Measurements from ENCODE around the gene SMIM32. TPM values are rescaled to one million over a fixed set of nuclear protein-coding genes. Genes with fewer than 3 reads are reported as not detected.

Gene SMIM32
- total and polyA plus RNA-seq, 9 of the 15 experiments (the other 6 are each of a cell fraction or from before 2014, with no cell fraction given) = not detected

DNA sequence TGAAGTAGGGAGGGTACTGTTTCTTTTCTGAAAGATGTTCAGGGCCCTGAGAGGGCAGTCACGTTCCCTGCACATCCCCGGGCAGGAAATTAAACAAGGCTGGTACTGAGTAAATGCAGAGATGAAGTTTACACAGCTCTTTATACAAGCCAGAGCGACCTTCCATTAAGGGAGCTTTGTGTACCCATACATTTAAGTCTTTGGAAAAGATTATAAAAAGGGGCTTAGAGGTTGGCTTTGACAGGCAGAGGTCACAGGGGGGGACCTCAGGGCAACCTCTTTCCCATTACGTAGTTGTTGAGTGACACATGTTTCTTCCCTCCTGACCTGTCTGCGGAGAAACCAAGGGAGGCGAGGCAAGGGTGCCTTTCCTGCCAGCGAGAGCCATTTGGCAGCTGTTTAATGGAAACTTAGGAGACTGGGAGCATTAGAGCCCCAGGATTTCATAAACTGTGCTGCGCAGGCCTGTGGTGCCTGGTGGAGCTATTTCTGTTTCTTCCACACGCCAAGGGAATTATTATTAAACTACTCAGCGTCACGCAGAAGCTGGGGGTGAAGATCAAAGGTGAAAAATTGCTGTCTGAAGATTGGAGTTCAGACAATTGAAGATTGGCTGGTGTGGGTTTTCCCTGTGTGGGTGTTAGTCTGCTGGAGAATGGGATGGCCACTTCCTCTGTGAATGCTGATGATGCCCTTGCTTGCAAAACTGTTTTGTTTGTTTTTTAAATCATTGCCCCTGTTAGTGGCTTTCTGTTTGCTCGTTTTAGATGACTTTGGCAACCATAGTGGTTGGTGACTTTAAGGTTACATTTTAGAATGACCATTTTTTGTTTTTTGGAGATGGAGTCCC lies 3.2 kb upstream of the SMIM32 start:
- intact Hi-C loops (cut with micrococcal nuclease) = no loop called here
- DNase-seq (ENCODE audit: extremely low read depth in 1 of 4, low spot score in 3 of 4) = no peak
- ChIA-PET POLR2A (interaction anchor here (0.7 to 1.7 kb wide), 4 partner anchors 10 to 1797 kb away, joined by 3 to 7 read pairs (median 4); no protein-coding TSS in a partner anchor), CTCF (ENCODE audit: low intra/inter-chr PET ratio) (no interaction called here)
- Histone ChIP-seq H2AFZ (ENCODE audit: low read depth, low read length) (no peak overlapping the region), H3K36me3 (ENCODE audit: control insufficient read depth, insufficient read depth, low read length) (no peaks in the 10 kb centered on the region), H3K4me3 (no peak overlapping the region), H3K9me1 (ENCODE audit: control insufficient read depth, insufficient read depth, low read length) (no peaks in the 10 kb centered on the region), H3K9ac (ENCODE audit: insufficient read depth in 1 of 2, low read depth in 2 of 2, low read length in 2 of 2) (no peak overlapping the region), H3K27ac (ENCODE audit: extremely low read depth, low read depth, low read length) (no peak overlapping the region), H4K20me1 (replicated peaks; ENCODE audit: control insufficient read depth, insufficient read depth, low read length) (0 out of 2 replicates have a peak, but pooled peaks cover 3% of the 10 kb centered on the region), H3K79me2 (ENCODE audit: control insufficient read depth, insufficient read depth, low read length) (no peaks in the 10 kb centered on the region), H3K9me3 (replicated peaks; ENCODE audit: control insufficient read depth, insufficient read depth, low read depth, low read length) (no peaks in the 10 kb centered on the region), H3K27me3 (ENCODE audit: control insufficient read depth in 2 of 2, insufficient read depth in 2 of 2, low read length in 2 of 2) (peaks cover 0 to 57% of the 10 kb centered on the region in 2 experiments), H3K4me1 (replicated peaks in 1 of 2; ENCODE audit: control insufficient read depth in 2 of 2, insufficient read depth in 2 of 2, low read length in 2 of 2) (peaks cover 0 to 14% of the 10 kb centered on the region in 2 experiments; a peak in 2 of 5 replicates), H3K4me2 (ENCODE audit: insufficient read depth, low read length) (no peak overlapping the region)
- WGBS (ENCODE audit: insufficient coverage, low coverage, missing lambda C conversion rate) = 4% methylated on average over 12 of the region's 12 CpGs
- no peak for ATAC-seq
- no peak for TF ChIP-seq ZNF668 (CRISPR knock-in tag; IDR thresholded peaks at IDR 0.05)
- TF ChIP-seq, protein P1, sequence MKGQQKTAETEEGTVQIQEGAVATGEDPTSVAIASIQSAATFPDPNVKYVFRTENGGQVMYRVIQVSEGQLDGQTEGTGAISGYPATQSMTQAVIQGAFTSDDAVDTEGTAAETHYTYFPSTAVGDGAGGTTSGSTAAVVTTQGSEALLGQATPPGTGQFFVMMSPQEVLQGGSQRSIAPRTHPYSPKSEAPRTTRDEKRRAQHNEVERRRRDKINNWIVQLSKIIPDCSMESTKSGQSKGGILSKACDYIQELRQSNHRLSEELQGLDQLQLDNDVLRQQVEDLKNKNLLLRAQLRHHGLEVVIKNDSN (CRISPR knock-in tag; IDR thresholded peaks at IDR 0.05) = no peak
- TF ChIP-seq, protein P2, sequence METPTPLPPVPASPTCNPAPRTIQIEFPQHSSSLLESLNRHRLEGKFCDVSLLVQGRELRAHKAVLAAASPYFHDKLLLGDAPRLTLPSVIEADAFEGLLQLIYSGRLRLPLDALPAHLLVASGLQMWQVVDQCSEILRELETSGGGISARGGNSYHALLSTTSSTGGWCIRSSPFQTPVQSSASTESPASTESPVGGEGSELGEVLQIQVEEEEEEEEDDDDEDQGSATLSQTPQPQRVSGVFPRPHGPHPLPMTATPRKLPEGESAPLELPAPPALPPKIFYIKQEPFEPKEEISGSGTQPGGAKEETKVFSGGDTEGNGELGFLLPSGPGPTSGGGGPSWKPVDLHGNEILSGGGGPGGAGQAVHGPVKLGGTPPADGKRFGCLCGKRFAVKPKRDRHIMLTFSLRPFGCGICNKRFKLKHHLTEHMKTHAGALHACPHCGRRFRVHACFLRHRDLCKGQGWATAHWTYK (CRISPR knock-in tag; IDR thresholded peaks at IDR 0.05) = no peak
- TF ChIP-seq XRCC5 (IDR thresholded peaks at IDR 0.05; ENCODE audit: low read depth, low read length) = no peak
- no peak for TF ChIP-seq NCOA6 (IDR thresholded peaks at IDR 0.05)
- TF ChIP-seq CREBBP (IDR thresholded peaks at IDR 0.05; ENCODE audit: low read depth, low read length) = no peak
- TF ChIP-seq, protein P3, sequence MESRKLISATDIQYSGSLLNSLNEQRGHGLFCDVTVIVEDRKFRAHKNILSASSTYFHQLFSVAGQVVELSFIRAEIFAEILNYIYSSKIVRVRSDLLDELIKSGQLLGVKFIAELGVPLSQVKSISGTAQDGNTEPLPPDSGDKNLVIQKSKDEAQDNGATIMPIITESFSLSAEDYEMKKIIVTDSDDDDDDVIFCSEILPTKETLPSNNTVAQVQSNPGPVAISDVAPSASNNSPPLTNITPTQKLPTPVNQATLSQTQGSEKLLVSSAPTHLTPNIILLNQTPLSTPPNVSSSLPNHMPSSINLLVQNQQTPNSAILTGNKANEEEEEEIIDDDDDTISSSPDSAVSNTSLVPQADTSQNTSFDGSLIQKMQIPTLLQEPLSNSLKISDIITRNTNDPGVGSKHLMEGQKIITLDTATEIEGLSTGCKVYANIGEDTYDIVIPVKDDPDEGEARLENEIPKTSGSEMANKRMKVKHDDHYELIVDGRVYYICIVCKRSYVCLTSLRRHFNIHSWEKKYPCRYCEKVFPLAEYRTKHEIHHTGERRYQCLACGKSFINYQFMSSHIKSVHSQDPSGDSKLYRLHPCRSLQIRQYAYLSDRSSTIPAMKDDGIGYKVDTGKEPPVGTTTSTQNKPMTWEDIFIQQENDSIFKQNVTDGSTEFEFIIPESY (CRISPR knock-in tag; IDR thresholded peaks at IDR 0.05) = no peak
- TF ChIP-seq SMARCA5 (IDR thresholded peaks at IDR 0.05) = no peak
- TF ChIP-seq CBFA2T3 (IDR thresholded peaks at IDR 0.05) = no peak
- no peak for TF ChIP-seq RFX7 (CRISPR knock-in tag; IDR thresholded peaks at IDR 0.05)
- no peak for TF ChIP-seq MCM5 (IDR thresholded peaks at IDR 0.05; ENCODE audit: low read depth)
- TF ChIP-seq ELF2 (CRISPR knock-in tag; IDR thresholded peaks at IDR 0.05) = no peak
- TF ChIP-seq SMAD1 (IDR thresholded peaks at IDR 0.05; ENCODE audit: low read depth, low read length, partially characterized antibody) = no peak
- no peak for TF ChIP-seq NFATC3 (IDR thresholded peaks at IDR 0.05)
- TF ChIP-seq RNF2 (IDR thresholded peaks at IDR 0.05) = no peak
- no peak for TF ChIP-seq FOSL1 (tag; conservative IDR thresholded peaks at IDR 0.05)
- TF ChIP-seq ZKSCAN8 (CRISPR knock-in tag; IDR thresholded peaks at IDR 0.05) = no peak
- no peak for TF ChIP-seq SETDB1 (IDR thresholded peaks at IDR 0.05; ENCODE audit: low read length)
- in situ Hi-C loops (cut with MboI) = no loop called here
- no TSS peak for BruUV-seq (replicated peaks)
- FAIRE-seq = no peak

All from K562 (cell line).